Measurements from ENCODE around the gene TTC22.
"Not testable (repeated sequence)": the region's sequence is repeated elsewhere in the genome, so short reads cannot be mapped to it uniquely, and the experiment has no call there.

Gene TTC22

DNA sequence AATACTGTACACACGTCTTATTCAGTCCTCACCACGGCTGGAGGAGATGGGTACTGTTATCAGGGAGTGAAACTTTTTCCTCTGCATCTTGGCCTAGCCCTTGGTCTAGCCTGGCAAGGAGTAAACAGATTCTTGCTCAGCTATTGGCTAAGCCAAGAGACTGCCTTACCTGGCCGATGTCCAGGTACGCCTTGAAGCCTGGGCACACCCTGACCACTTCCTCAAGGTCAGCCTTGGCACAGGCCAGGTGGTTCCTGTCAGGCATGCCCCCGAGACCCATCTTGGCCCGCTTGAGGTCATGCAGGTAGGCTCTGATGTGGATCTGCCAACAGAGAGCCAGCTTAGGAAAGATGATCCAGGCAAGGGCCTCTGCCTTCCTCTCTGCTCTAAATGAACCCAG lies 19.0 kb downstream of the TTC22 start:
- no peak overlapping the region for H3K27ac ChIP-seq (ENCODE audit: low read length)
- H3K4me3 ChIP-seq (ENCODE audit: low read length in 2 of 2), result no peak overlapping the region
- peaks cover 15% of the 10 kb centered on the region in 2 donors for H3K27me3 ChIP-seq (ENCODE audit: control insufficient read depth in 1 of 2, insufficient read depth in 2 of 2, low read length in 2 of 2)
- H3K9ac ChIP-seq (ENCODE audit: low read length in 2 of 2), result no peak overlapping the region
- no peaks in the 10 kb centered on the region for H3K9me3 ChIP-seq (ENCODE audit: control insufficient read depth in 2 of 2, low read length in 2 of 2)
- no peaks in the 10 kb centered on the region for H3K36me3 ChIP-seq (ENCODE audit: control insufficient read depth in 2 of 2, insufficient read depth in 2 of 2, low read length in 2 of 2)
- H3K4me1 ChIP-seq (ENCODE audit: control insufficient read depth, insufficient read depth, low read length), result peaks cover 10% of the 10 kb centered on the region

DNA sequence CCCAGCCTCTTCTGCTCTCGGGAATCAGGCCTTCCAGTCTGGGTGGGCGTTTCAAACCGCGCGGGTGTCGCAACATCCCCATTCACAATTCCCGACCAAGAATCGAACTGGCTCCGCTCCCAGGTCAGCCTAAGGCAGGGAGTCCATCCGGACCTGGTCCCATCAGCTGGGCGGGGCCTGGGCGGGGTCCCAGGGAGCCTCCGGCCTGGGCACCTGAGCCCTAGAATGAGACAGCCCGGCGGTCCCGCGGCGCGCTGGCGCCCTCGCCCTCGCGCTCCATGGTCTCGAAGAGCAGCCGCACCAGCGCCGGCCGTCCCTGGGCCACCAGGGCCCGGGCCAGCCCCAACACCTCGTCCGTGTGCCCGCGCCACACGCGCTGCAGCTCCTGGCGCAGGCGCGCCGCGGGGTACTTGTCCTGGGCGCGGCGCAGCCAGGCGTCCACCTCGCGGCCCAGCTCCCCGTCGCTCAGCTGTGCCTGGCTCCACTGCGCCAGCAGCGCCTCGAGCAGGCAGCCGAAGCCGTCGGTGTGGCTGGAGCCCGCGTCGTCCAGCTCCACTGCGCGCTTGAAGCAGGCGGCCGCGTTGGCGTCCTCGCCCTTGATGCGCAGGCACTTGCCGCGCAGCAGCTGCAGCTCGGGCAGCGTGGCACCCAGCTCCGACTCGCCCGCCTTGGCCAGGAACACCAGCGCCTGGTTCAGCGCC lies 19.9 kb downstream of the TTC22 start:
- Histone ChIP-seq H3K4me1 (ENCODE audit: control insufficient read depth, insufficient read depth, low read length) (peaks cover 19% of the 10 kb centered on the region), H3K4me3 (ENCODE audit: low read length in 2 of 2) (no peak overlapping the region), H3K27me3 (ENCODE audit: control insufficient read depth in 1 of 2, insufficient read depth in 2 of 2, low read length in 2 of 2) (peaks cover 13 to 15% of the 10 kb centered on the region in 2 donors), H3K9me3 (ENCODE audit: control insufficient read depth in 2 of 2, low read length in 2 of 2) (no peaks in the 10 kb centered on the region), H3K36me3 (ENCODE audit: control insufficient read depth in 2 of 2, insufficient read depth in 2 of 2, low read length in 2 of 2) (no peaks in the 10 kb centered on the region), H3K27ac (ENCODE audit: low read length) (no peak overlapping the region), H3K9ac (ENCODE audit: low read length in 2 of 2) (no peak overlapping the region)

DNA sequence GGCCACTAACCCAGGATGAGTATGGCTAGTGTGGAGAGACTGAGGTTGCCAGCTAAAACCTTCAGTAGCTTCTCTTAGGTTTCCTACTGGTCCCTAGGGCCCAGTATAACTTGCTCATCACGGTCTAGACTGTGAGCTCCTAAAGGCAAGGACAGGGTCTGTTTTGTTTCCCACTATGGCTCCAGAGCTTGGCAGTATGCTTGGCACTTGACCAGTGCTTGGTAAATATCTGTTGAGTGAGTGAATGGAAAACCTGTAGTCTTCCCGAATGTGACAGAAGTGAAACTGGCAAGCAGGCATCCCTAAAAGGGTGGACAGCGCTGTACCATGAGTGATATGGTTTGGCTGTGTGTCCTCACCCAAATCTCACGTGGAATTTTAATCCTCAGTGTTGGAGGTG lies 23.7 kb downstream of the TTC22 start:
- Histone ChIP-seq H3K4me1 (ENCODE audit: control insufficient read depth, insufficient read depth, low read length) (peaks cover 19% of the 10 kb centered on the region), H3K27ac (ENCODE audit: low read length) (peak overlapping the region; percentile 60), H3K9me3 (ENCODE audit: control insufficient read depth in 2 of 2, low read length in 2 of 2) (no peaks in the 10 kb centered on the region)

DNA sequence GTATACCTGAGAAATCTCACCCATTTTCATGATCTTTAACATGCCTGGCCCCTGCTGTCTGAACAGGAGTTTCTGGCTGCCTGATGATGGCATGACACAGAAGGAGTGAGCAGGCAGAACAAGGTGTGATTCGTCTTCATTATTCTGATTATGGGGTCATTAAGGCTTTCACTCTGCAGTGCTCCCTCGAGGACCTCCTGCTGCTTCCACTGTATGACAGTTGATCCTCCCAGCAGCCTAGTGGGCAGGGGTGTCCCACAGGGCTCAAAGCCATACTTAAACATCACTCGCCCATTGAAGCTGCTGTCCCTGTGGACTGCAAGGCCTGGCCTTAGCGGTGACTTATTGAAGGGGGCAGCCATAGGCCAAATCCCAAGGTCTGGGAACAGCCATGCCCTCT lies 24.1 kb downstream of the TTC22 start:
- Histone ChIP-seq H3K36me3 (ENCODE audit: control insufficient read depth in 2 of 2, insufficient read depth in 2 of 2, low read length in 2 of 2) (no peaks in the 10 kb centered on the region), H3K4me1 (ENCODE audit: control insufficient read depth, insufficient read depth, low read length) (peaks cover 19% of the 10 kb centered on the region), H3K27ac (ENCODE audit: low read length) (peak overlapping the region; percentile 60), H3K4me3 (ENCODE audit: low read length in 2 of 2) (no peak overlapping the region), H3K9me3 (ENCODE audit: control insufficient read depth in 2 of 2, low read length in 2 of 2) (no peaks in the 10 kb centered on the region), H3K9ac (ENCODE audit: low read length in 2 of 2) (no peak overlapping the region), H3K27me3 (ENCODE audit: control insufficient read depth in 1 of 2, insufficient read depth in 2 of 2, low read length in 2 of 2) (peaks cover 10 to 11% of the 10 kb centered on the region in 2 donors)

More for the DNA sequence above, 23.7 kb downstream of the TTC22 start:
- Histone ChIP-seq H3K4me3 (ENCODE audit: low read length in 2 of 2) (no peak overlapping the region), H3K36me3 (ENCODE audit: control insufficient read depth in 2 of 2, insufficient read depth in 2 of 2, low read length in 2 of 2) (no peaks in the 10 kb centered on the region), H3K27me3 (ENCODE audit: control insufficient read depth in 1 of 2, insufficient read depth in 2 of 2, low read length in 2 of 2) (peaks cover 13 to 15% of the 10 kb centered on the region in 2 donors), H3K9ac (ENCODE audit: low read length in 2 of 2) (no peak overlapping the region)

DNA sequence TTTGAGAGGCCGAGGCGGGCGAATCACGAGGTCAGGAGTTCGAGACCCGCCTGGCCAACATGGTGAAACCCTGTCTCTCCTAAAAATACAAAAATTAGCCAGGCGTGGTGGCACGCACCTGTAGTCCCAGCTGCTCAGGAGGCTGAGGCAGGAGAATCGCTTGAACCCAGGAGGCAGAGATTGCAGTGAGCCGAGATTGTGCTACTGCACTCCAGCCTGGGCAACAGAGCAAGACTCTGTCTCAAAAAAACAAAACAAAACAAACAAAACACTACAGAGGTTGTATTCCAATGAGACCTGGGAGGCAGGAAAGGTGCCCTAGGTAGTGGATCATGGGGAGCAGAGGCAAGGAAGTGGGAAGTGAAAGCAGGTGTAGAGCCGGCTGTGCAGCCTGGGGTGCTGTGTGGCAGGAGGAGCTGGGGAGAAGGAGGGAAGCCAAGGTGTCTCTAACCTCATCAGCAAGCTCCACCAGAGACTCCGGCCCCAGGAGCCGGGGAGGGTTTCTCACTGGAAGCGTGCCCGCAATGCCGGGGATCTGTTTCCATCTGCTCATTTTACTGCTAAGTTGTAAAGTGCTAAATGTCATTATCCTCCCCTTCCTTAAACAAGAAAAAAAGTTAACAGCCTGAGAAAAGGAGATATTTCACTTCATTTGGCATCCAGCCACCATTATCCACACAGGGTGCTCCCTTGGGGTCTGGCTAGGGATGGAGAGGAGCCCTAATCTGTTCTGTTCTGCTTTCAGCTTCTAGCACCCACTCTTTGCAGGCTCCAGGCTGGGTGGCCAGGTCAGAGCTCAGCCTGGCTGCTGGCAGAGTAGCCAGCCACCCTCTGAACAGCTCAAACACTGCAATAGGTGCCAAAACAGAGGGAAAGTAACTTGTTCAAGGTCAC lies 25.0 kb downstream of the TTC22 start:
- peak overlapping the region in 1 of 2 donors; percentile 42 for H3K9ac ChIP-seq (ENCODE audit: low read length in 2 of 2)
- H3K9me3 ChIP-seq (ENCODE audit: control insufficient read depth in 2 of 2, low read length in 2 of 2); H3K27me3 ChIP-seq (ENCODE audit: control insufficient read depth in 1 of 2, insufficient read depth in 2 of 2, low read length in 2 of 2); H3K27ac ChIP-seq (ENCODE audit: low read length); H3K4me3 ChIP-seq (ENCODE audit: low read length in 2 of 2); H3K36me3 ChIP-seq (ENCODE audit: control insufficient read depth in 2 of 2, insufficient read depth in 2 of 2, low read length in 2 of 2): not testable (repeated sequence)
- peaks cover 15% of the 10 kb centered on the region for H3K4me1 ChIP-seq (ENCODE audit: control insufficient read depth, insufficient read depth, low read length)

DNA sequence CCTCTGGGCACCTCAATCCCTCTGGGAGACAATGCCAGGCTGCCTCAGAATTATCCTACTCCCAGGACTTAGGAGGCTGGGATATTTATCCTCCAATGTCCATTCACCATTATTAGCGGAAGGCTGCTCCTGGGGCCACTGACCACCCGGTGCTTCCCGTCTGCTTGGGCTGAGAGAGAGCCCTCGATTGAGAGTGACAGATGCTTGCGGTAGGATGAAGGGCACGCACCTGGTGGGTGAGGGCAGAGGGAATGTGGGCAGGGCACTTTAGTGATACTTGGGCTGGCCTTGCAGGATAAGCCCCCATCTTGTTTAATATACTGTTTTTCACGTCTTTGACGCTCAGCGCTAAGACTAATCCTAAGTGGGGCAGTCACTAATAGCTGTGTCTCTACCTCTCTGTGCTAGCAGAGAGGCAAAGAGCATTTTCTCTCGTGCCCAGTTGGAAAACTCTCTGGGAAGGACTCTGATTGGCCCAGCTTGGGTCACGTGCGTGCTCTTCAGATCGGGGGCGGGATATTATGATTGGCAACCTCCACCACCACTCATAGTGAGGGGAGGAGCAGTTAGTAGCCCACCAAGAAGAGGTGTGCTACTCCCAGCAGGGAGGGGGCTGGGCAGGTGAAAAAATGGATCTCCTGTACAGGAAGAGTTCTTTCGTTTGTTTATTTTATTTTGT lies 26.2 kb downstream of the TTC22 start:
- Histone ChIP-seq H3K4me3 (ENCODE audit: low read length in 2 of 2) (no peak overlapping the region), H3K9ac (ENCODE audit: low read length in 2 of 2) (no peak overlapping the region), H3K27ac (ENCODE audit: low read length) (no peak overlapping the region), H3K36me3 (ENCODE audit: control insufficient read depth in 2 of 2, insufficient read depth in 2 of 2, low read length in 2 of 2) (no peaks in the 10 kb centered on the region), H3K27me3 (ENCODE audit: control insufficient read depth in 1 of 2, insufficient read depth in 2 of 2, low read length in 2 of 2) (no peaks in the 10 kb centered on the region), H3K4me1 (ENCODE audit: control insufficient read depth, insufficient read depth, low read length) (peaks cover 15% of the 10 kb centered on the region), H3K9me3 (ENCODE audit: control insufficient read depth in 2 of 2, low read length in 2 of 2) (no peaks in the 10 kb centered on the region)

DNA sequence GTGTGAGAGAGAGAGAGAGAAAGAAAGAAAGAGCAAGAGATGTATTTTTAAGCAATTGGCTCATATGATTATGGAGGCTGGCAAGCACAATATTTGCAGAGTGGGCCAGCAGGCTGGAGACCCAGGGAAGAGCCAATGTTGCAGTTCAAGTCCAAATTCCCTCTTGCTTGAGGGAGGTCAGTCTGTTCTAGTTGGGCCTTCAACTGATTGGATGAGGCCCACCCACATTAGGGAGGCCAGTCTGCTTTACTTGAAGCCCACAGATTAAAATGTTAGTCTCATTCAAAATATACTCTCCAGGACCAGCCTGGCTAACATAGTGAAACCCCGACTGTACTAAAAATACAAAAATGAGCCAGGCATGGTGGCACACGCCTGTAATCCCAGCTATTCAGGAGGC lies 28.2 kb downstream of the TTC22 start:
- Histone ChIP-seq H3K27me3 (ENCODE audit: control insufficient read depth in 1 of 2, insufficient read depth in 2 of 2, low read length in 2 of 2) (no peaks in the 10 kb centered on the region), H3K9ac (ENCODE audit: low read length in 2 of 2) (no peak overlapping the region), H3K4me1 (ENCODE audit: control insufficient read depth, insufficient read depth, low read length) (peaks cover 15% of the 10 kb centered on the region), H3K9me3 (ENCODE audit: control insufficient read depth in 2 of 2, low read length in 2 of 2) (no peaks in the 10 kb centered on the region), H3K36me3 (ENCODE audit: control insufficient read depth in 2 of 2, insufficient read depth in 2 of 2, low read length in 2 of 2) (no peaks in the 10 kb centered on the region), H3K27ac (ENCODE audit: low read length) (no peak overlapping the region), H3K4me3 (ENCODE audit: low read length in 2 of 2) (no peak overlapping the region)

DNA sequence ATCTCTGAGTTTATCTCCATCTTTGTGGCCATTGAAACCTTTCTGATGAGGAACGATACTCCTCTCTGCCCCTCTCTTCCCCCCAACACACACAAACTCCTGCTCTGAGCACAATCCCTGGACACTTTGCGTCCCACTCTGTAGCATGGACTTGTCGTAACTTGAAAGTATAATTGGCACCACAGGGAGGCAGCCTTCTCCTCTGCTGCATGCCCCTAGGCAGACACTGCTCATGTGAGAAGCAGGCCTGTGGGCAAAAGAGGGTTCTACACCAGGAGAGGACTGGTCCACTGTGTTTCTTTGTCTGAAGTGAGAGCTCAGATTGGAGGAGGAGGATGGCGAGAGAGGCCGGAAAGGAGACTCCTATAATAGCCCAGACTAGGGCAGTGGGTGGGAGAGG lies 33.0 kb downstream of the TTC22 start:
- H3K9me3 ChIP-seq (ENCODE audit: control insufficient read depth in 2 of 2, low read length in 2 of 2), result no peaks in the 10 kb centered on the region
- no peak overlapping the region for H3K27ac ChIP-seq (ENCODE audit: low read length)
- peaks cover 12% of the 10 kb centered on the region for H3K4me1 ChIP-seq (ENCODE audit: control insufficient read depth, insufficient read depth, low read length)
- no peak overlapping the region for H3K4me3 ChIP-seq (ENCODE audit: low read length in 2 of 2)
- no peaks in the 10 kb centered on the region for H3K27me3 ChIP-seq (ENCODE audit: control insufficient read depth in 1 of 2, insufficient read depth in 2 of 2, low read length in 2 of 2)
- H3K36me3 ChIP-seq (ENCODE audit: control insufficient read depth in 2 of 2, insufficient read depth in 2 of 2, low read length in 2 of 2), result no peaks in the 10 kb centered on the region
- H3K9ac ChIP-seq (ENCODE audit: low read length in 2 of 2), result no peak overlapping the region

DNA sequence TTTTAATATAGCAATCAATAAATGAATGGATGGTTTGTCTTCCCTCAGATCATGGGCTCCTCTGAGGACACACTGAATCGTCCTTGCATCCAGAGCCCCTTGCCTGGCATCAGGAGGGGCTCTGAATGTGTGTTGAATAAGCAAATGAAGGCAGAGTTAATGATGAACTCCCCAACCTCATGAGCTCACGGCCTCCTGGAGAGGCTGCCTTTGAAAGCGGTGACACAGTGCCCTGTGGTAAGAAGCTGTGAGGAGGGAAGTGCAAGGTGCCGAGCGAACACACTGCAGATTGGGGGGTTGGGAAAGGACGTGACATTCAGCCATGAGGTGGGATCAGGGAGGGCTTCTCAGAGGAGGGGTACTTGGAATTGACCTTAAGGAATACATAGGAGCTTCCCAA lies 33.6 kb downstream of the TTC22 start:
- Histone ChIP-seq H3K4me3 (ENCODE audit: low read length in 2 of 2) (no peak overlapping the region), H3K27me3 (ENCODE audit: control insufficient read depth in 1 of 2, insufficient read depth in 2 of 2, low read length in 2 of 2) (no peaks in the 10 kb centered on the region), H3K9me3 (ENCODE audit: control insufficient read depth in 2 of 2, low read length in 2 of 2) (no peaks in the 10 kb centered on the region), H3K36me3 (ENCODE audit: control insufficient read depth in 2 of 2, insufficient read depth in 2 of 2, low read length in 2 of 2) (no peaks in the 10 kb centered on the region), H3K9ac (ENCODE audit: low read length in 2 of 2) (no peak overlapping the region), H3K27ac (ENCODE audit: low read length) (no peak overlapping the region), H3K4me1 (ENCODE audit: control insufficient read depth, insufficient read depth, low read length) (peaks cover 12% of the 10 kb centered on the region)

DNA sequence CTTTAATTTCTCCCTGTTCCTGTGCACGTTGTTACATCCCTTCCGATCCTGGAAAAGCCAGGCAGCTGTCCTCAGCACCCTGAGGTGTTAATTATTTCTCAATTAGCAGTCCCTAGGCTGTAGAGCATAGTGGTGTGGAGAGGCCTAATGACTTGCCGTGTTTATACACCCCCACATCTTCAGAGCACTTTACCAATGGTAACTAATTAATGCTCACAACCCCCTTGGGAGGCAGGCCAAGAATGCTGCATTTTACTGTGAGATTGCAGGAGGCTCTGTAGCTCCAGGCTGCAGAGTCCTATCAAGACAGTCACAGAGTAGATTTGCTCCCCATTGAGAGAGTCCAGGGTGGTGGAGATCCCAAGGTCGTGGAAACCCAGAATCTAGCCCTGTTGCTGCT lies 34.4 kb downstream of the TTC22 start:
- Histone ChIP-seq H3K9me3 (ENCODE audit: control insufficient read depth in 2 of 2, low read length in 2 of 2) (no peaks in the 10 kb centered on the region), H3K27ac (ENCODE audit: low read length) (no peak overlapping the region), H3K27me3 (ENCODE audit: control insufficient read depth in 1 of 2, insufficient read depth in 2 of 2, low read length in 2 of 2) (no peaks in the 10 kb centered on the region), H3K36me3 (ENCODE audit: control insufficient read depth in 2 of 2, insufficient read depth in 2 of 2, low read length in 2 of 2) (no peaks in the 10 kb centered on the region), H3K4me3 (ENCODE audit: low read length in 2 of 2) (no peak overlapping the region), H3K4me1 (ENCODE audit: control insufficient read depth, insufficient read depth, low read length) (peaks cover 12% of the 10 kb centered on the region), H3K9ac (ENCODE audit: low read length in 2 of 2) (no peak overlapping the region)
